Hippocampal formation (tissue), 2 donors: Measurements from ENCODE around the gene DNAJB7.
"Not testable (repeated sequence)": the region's sequence is repeated elsewhere in the genome, so short reads cannot be mapped to it uniquely, and the experiment has no call there.

ENCODE experiments used
- DNase-seq, 2 donors: peaks; one replicate each; lab custom pipeline; 2025; lab: John Stamatoyannopoulos, UW

The DNAJB7 gene

GRCh38 chr22:40862013-40862412, at the start of gene DNAJB7:
DNAJB7 (minus strand) TSS chr22:40862113; CDS start chr22:40861994, 119 bp downstream.
- DNase-seq, result no peak

DNA sequence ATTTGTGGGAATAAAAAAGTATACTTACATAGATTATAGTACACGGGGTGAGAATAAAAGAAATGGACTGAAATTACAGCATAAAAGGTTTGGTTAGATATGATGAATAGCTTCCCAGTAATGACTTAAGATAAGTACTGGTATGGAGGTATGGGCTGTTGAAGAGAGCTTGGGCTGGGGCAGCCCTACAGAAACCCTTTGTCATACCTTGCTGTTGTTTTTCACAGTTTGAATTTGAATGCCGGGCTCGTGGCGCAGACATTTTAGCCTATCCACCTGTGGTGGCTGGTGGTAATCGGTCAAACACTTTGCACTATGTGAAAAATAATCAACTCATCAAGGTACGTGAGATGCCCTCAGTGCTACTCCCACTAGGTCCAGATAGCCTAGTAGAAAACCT, 47.0 kb upstream of the DNAJB7 start:
- DNase-seq, result no peak

GRCh38 chr22:40904101-40904500, 42.2 kb upstream of the DNAJB7 start:
- no peak for DNase-seq

DNA sequence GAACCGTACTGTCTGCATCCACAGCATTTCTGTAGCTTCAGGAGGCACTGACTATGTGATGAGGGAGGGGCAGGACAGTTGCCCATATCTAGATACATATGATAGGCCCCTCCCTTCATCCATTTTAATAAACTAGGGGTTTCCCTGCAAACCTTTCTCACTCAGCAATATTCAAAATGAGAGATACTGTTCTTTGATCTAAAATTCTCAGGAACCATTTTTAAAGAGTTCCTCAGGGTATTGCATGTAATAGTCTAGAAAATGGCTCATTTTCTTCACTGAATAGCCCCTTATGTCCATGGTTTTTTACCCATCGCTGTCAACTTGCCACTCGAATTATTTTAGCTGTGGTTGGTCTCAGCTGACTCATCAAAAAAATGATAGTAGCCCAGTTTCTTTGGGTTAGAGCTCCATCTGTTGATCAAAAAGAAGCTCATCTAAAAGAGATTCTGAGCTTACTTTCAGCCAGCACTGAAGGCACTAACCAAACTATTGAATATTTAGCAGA, 37.0 kb upstream of the DNAJB7 start:
- peak in 1 of 2 donors; percentile 71 for DNase-seq

DNA sequence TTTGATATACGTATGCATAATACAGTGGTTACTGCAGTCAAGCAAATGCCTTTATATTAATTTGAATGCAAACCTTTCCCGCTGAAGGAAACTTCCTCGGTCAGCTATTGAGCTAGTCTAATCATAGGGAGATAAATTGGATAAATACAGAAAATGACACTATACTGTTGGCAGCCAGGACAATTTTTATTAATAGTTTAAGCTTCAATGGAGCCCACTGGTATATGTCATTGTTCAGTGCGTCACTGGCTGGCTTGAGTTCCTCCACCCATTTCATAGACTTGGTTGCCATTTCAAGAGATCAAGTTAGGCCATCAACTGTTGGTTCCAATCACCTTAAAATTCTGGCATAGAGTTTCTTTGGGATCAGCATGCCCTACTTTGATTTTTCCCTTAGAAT, 32.5 kb upstream of the DNAJB7 start:
- DNase-seq, result no peak

GRCh38 chr22:40890881-40891280, 29.0 kb upstream of the DNAJB7 start:
- DNase-seq, result no peak

DNA sequence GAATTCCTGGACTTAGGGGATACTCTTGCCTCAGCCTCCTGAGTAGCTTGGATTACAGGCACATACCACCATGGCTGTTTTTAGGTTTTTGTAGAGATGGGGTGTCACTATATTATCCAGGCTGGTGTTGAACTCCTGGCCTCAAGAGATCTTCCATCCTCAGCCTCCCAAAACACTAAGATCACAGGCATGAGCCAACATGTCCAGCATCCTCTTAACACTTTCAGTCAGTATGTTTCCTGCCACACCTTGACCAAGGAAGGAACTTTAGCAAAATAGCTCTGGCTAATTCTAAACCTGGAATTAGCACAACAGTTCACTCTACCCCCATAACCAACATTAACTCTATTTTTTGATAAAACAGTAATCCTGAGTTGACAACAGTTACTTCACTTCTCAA, 27.2 kb upstream of the DNAJB7 start:
- no peak for DNase-seq

DNA sequence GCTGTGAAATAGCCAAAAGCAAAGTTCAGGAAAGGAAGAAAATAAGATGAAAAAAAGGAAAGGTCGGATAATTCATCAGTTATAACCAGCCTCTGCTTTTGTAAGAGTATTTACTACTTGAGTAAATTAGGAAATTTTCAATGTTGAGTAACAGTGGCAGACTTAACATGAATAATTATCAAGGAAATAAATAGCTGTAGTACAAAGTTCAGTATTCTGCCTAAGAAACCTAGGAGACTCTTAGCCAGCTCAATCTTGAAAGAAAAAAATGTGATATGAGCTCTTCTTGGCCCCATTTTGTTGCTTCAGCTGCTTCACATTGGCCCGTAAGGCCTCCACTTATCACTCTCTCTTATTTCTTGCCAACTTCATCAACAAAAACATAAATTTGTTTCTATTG, 17.0 kb upstream of the DNAJB7 start:
- no peak for DNase-seq

- DNase-seq, result no peak
These were observed 15.6 kb upstream of the DNAJB7 start for GRCh38 chr22:40877488-40877887.

GRCh38 chr22:40876907-40877306, 15.0 kb upstream of the DNAJB7 start:
- no peak for DNase-seq

DNA sequence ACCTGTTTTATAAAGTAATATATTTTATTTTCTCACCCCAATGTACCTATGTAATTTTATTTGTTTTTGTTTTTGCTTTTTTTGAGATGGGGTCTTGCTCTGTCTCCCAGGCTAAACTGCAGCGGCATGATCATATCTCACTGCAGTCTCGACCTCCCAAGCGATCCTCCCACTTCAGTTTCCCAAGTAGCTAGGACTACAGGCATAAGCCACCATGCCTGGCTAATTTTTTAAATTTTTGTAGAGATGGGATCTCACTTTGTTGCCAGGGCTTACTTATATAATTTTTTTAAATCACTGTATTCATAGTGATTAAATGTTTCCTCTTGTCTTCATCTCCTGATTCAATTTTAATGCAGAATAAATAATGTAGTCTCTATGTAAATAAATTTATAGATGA, 13.2 kb upstream of the DNAJB7 start:
- DNase-seq, result no peak

DNA sequence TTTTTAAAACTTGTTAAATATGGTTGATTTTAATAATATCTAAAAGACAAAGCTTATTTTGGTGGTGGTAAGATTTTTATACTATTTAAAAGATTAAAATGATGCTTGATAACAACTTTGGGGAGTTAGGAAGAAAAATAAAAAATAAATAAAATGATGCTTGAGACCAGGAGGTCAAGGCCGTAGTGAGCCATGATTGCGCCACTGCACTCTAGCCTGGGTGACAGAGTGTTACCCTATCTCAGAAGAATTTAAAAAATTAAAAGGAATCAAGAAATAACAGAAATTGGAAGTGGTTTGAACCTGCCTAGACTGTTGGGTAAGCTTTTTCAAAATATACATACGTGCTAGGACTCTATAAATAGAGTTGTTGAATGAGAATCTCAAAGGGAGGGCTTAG, 12.1 kb upstream of the DNAJB7 start:
- no peak for DNase-seq

DNA sequence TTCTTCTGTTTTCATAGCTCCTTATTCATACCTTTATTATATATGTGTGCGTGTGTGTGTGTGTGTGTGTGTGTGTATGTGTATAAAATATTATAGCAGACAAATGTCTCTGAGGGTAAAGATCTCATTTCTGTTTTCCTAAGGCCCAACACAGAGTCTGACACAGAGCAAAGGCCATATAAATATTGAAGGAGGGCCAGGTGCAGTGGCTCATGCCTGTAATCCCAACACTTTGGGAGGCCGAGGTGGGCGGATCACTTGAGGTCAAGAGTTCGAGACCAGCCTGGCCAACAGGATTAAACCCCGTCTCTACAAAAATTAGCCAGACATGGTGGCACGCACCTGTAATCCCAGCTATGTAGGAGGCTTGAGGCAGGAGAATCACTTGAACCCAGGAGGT, 6.5 kb upstream of the DNAJB7 start:
- DNase-seq, result not testable (repeated sequence)

GRCh38 chr22:40867109-40867508, 5.2 kb upstream of the DNAJB7 start:
- no peak for DNase-seq

DNA sequence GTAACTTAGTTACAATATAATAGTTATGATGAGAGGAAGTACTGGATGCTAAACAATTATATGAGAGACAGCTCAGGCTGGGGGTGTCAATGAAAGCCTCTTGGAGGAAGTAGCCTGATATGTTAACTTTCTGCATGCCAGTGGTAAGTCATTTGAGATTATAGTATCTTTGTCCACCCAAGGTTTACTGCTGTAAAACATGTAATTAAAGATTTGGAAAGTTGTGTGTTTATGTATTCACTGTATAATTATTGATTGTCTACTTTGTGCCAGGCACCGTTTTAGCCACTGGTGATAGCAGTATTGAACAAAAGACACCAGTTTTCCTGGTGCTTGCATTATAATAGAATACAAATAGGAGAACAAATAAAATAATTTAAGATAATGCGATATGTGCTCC, 624 bp upstream of the DNAJB7 start:
- no peak for DNase-seq

DNA sequence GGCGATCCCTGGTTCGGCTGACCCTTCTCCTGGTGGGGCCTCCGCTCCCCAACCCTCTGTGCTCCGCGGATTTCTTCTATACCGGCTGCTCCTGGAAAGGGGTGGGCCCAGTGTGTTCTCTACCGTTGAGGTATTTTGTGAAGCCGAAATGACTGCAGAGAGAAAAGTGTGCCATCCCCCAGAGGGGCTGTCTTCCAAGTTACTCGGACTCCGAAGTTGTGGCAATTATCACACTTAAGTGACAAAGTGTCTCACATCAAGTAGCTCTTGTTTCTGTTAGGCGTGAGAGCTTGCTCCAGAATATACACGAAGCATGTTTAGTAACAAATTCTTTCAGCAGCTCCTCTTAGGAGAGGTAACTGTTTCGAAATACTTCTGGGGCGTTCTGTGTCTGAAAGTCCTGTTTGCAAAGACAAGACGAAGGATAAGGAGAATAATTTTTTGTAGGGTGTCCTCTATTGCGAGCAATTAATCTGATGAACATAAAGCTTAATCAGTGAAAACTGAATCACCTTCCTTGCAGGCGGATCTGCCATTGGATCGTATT, 4.5 kb downstream of the DNAJB7 start:
- no peak for DNase-seq

DNA sequence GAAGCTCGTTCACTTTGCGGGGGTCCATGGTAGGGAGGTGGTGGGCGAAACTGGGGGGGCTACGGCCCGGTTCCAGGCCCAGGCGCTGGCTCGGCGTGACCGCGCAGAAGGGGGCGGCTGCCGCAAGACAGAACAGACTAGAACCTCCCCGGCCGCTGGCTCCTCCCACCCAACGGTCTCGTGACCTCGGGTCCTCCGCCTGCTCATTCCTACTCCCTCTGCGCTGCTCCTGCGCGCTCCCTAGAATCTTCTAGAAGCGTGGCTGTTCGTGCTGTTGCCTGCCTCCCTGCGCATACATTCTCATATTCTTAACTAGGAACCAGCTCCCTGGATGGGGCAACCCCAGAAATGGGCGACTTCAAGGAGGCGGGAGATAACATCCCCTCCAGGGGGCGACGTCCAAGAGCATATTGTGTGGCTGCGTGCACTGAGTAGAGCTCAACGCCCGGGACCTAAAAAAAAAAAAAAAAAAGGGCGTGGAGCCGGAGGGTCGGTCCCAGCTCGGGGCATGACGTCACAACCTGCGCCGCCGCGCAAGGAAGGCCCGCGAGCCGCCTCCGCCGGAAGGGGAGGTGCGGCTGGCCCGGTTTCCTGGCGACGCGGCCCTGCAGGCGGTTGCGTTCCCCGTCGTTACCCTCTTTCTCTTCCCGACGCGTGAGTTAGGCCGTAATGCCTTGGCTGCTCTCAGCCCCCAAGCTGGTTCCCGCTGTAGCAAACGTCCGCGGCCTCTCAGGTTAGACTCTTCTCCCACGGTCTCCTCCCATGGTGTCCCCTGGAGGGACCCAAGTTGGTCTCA, 5.2 kb downstream of the DNAJB7 start, which contains the start of the genes ST13 and XPNPEP3:
TSS of gene ST13 (minus strand) at position 127 of the 796 bp plus-strand sequence. CDS start at position 28, 99 bp downstream.
TSS of gene XPNPEP3 (plus strand) at position 636 of the 796 bp plus-strand sequence. CDS start at position 670, 34 bp downstream.
- peak; percentile 90 to 93 for DNase-seq

GRCh38 chr22:40855979-40856512, 5.9 kb downstream of the DNAJB7 start:
- DNase-seq, result peak; percentile 29 to 61

- no peak for DNase-seq
These were observed 6.6 kb downstream of the DNAJB7 start for GRCh38 chr22:40855071-40855978.

- DNase-seq, result peak in 1 of 2 donors; percentile 12
These were observed 8.0 kb downstream of the DNAJB7 start for GRCh38 chr22:40853961-40854360.

- DNase-seq, result no peak
These were observed 8.6 kb downstream of the DNAJB7 start for GRCh38 chr22:40853333-40853732.

DNA sequence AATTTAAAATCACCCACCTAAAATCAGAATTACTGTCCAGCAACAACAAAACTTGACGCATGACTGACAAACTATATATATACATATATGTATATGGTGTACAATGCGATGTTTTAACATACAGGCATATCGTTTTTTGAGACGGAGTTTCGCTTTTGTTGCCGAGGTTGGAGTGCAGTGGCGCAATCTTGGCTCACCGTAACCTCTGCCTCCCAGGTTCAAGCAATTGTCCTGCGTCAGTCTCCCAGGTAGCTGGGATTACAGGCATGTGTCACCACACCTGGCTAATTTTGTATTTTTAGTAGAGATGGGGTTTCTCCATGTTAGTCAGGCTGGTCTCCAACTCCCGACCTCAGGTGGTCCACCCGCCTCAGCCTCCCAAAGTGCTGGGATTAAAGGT, 16.1 kb downstream of the DNAJB7 start:
- DNase-seq, result not testable (repeated sequence)
